Neural cell (in vitro differentiated cells): Measurements from ENCODE around the gene OR7E24.

ENCODE experiments used
- CTCF ChIP-seq: fragments of 450-650 bp; IDR thresholded peaks from 2 replicates; pipeline ENCODE4 v1.5.1; 2014; ENCODE audit warnings: antibody characterized with exemption, mild to moderate bottlenecking, moderate library complexity; ENCODE audit not compliant: poor library complexity, severe bottlenecking
- EZH2 ChIP-seq: fragments of 200-600, 300-800 bp; shearing (Covaris generic), sonication (generic); IDR thresholded peaks from 2 replicates; pipeline ENCODE4 v1.6.1; 2014; ENCODE audit warnings: antibody characterized with exemption, low read length, borderline replicate concordance, mild to moderate bottlenecking; ENCODE audit not compliant: insufficient read depth, poor library complexity, severe bottlenecking
- RAD21 ChIP-seq: fragments of 450-650 bp; conservative IDR thresholded peaks from 2 replicates; pipeline ENCODE4 v1.6.1; 2014; ENCODE audit warnings: antibody characterized with exemption, mild to moderate bottlenecking, moderate library complexity
- SMC3 ChIP-seq: fragments of 450-650 bp; conservative IDR thresholded peaks from 2 replicates; pipeline ENCODE4 v1.6.1; 2014; ENCODE audit warnings: antibody characterized with exemption, mild to moderate bottlenecking, moderate library complexity; ENCODE audit not compliant: poor library complexity
- TAF1 ChIP-seq: IDR thresholded peaks from 2 replicates; pipeline ENCODE4 v1.6.1; 2012; ENCODE audit warnings: low read depth

GRCh38 chr19:9251236-9251635 is 506 bp downstream of the OR7E24 start:
- TF ChIP-seq RAD21 (no peak), EZH2 (no peak), CTCF (no peak), TAF1 (no peak), SMC3 (no peak)
